SK-N-SH treated with all-trans-retinoic acid at 6 μM for 48 hours (cell line): ENCODE measurements around the gene TRAPPC2.

Experiments
- BACH2 ChIP-seq: fragments of 250-450 bp; sonication (Bioruptor Pico); IDR thresholded peaks from 2 replicates; pipeline ENCODE4 v1.9.0; 2021; ENCODE audit warnings: mild to moderate bottlenecking, borderline replicate concordance
- RARB ChIP-seq: fragments of 250-450 bp; sonication (Bioruptor Pico); IDR thresholded peaks from 2 replicates; pipeline ENCODE4 v1.8.0; 2021; ENCODE audit warnings: mild to moderate bottlenecking, moderate library complexity
- ZFP3 ChIP-seq: fragments of 250-450 bp; sonication (Bioruptor Pico); IDR thresholded peaks from 2 replicates; pipeline ENCODE4 v1.5.0; 2020; ENCODE audit warnings: mild to moderate bottlenecking, moderate library complexity
- TF ChIP-seq, protein P1 (sequence below): fragments of 250-450 bp; sonication (Bioruptor Pico); IDR thresholded peaks from 2 replicates; pipeline ENCODE4 v1.5.1; 2020; ENCODE audit warnings: low read depth, mild to moderate bottlenecking, moderate library complexity
- TF ChIP-seq, protein P2 (sequence below): fragments of 250-450 bp; sonication (Bioruptor Pico); IDR thresholded peaks from 2 replicates; pipeline ENCODE4 v1.5.1; 2021; ENCODE audit warnings: mild to moderate bottlenecking, moderate library complexity
- TF ChIP-seq, protein P3 (sequence below): fragments of 250-450 bp; sonication (Bioruptor Pico); IDR thresholded peaks from 2 replicates; pipeline ENCODE4 v1.8.0; 2020; ENCODE audit warnings: mild to moderate bottlenecking, moderate library complexity, borderline replicate concordance

DNA sequence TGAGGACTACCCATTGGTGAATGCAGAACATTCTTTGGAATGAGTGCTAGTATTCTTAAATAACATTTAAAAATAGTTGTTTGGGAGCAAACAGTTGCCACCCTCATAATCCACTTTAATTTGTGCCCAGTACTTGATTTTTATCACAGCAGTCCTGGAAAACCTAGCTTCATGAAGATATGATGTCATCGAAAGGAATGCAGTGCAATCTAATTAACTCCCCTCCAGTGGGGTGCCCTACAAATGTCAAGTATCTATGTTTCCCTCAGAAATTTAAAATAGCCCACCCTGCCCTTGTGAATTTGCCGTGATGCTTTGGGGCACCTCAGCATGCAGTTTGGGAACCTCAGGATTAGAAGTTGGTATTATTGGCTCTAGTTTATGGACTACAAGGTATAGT, 40.1 kb downstream of the TRAPPC2 start:
- TF ChIP-seq, protein P1, sequence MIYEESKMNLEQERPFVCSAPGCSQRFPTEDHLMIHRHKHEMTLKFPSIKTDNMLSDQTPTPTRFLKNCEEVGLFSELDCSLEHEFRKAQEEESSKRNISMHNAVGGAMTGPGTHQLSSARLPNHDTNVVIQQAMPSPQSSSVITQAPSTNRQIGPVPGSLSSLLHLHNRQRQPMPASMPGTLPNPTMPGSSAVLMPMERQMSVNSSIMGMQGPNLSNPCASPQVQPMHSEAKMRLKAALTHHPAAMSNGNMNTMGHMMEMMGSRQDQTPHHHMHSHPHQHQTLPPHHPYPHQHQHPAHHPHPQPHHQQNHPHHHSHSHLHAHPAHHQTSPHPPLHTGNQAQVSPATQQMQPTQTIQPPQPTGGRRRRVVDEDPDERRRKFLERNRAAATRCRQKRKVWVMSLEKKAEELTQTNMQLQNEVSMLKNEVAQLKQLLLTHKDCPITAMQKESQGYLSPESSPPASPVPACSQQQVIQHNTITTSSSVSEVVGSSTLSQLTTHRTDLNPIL (CRISPR knock-in tag), result peak; percentile 53; the same call in 1 of the 2 replicates
- TF ChIP-seq BACH2 (CRISPR knock-in tag), result no peak
- TF ChIP-seq RARB (CRISPR knock-in tag), result no peak
- TF ChIP-seq, protein P2, sequence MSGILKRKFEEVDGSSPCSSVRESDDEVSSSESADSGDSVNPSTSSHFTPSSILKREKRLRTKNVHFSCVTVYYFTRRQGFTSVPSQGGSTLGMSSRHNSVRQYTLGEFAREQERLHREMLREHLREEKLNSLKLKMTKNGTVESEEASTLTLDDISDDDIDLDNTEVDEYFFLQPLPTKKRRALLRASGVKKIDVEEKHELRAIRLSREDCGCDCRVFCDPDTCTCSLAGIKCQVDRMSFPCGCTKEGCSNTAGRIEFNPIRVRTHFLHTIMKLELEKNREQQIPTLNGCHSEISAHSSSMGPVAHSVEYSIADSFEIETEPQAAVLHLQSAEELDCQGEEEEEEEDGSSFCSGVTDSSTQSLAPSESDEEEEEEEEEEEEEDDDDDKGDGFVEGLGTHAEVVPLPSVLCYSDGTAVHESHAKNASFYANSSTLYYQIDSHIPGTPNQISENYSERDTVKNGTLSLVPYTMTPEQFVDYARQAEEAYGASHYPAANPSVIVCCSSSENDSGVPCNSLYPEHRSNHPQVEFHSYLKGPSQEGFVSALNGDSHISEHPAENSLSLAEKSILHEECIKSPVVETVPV (CRISPR knock-in tag), result no peak
- TF ChIP-seq, protein P3, sequence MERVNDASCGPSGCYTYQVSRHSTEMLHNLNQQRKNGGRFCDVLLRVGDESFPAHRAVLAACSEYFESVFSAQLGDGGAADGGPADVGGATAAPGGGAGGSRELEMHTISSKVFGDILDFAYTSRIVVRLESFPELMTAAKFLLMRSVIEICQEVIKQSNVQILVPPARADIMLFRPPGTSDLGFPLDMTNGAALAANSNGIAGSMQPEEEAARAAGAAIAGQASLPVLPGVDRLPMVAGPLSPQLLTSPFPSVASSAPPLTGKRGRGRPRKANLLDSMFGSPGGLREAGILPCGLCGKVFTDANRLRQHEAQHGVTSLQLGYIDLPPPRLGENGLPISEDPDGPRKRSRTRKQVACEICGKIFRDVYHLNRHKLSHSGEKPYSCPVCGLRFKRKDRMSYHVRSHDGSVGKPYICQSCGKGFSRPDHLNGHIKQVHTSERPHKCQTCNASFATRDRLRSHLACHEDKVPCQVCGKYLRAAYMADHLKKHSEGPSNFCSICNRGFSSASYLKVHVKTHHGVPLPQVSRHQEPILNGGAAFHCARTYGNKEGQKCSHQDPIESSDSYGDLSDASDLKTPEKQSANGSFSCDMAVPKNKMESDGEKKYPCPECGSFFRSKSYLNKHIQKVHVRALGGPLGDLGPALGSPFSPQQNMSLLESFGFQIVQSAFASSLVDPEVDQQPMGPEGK (CRISPR knock-in tag), result no peak
- no peak for TF ChIP-seq ZFP3 (CRISPR knock-in tag)
